Lower leg skin (tissue), 3 donors: Measurements from ENCODE around the gene MBOAT1.

Source experiments
- CTCF ChIP-seq, 3 donors: fragments of 450-650 bp; IDR thresholded peaks; one replicate each; pipeline ENCODE4 v1.5.1; 2016; ENCODE audit warnings: antibody characterized with exemption in 3 of 3, mild to moderate bottlenecking in 3 of 3, moderate library complexity in 2 of 3
- POLR2A ChIP-seq, 2 donors: fragments of 450-650 bp; IDR thresholded peaks; one replicate each; pipeline ENCODE4 v1.6.1; 2016 to 2017; ENCODE audit warnings: antibody characterized with exemption in 2 of 2, mild to moderate bottlenecking in 1 of 2, moderate library complexity in 1 of 2

- TF ChIP-seq CTCF (IDR thresholded peaks at IDR 0.05) = no peak
- TF ChIP-seq POLR2A (IDR thresholded peaks at IDR 0.05) = no peak
Observed at GRCh38 chr6:20096536-20096935, 115.7 kb downstream of the MBOAT1 start.
